H1 (cell line): ENCODE data around the gene EXTL2. TPM values are rescaled to one million over a fixed set of nuclear protein-coding genes. Genes with fewer than 3 reads are reported as not detected.

Experiments
- CTCF ChIA-PET: fragments of 300-600 bp; sonication (Branson Sonifier 250); formaldehyde crosslinking; loops from one replicate; lab custom pipeline; 2021; ENCODE audit not compliant: partially characterized antibody; lab: Charles Lee
- POLR2A ChIA-PET: fragments of 300-600 bp; sonication (Branson Sonifier 250); formaldehyde crosslinking; loops from one replicate; lab custom pipeline; 2021; ENCODE audit warnings: inconsistent platforms; ENCODE audit not compliant: partially characterized antibody; lab: Charles Lee
- DNase-seq, 2 experiments: peaks; one replicate each; pipeline versions ENCODE4 v3.0.0 to v3.0.0-alpha.2; 2010 to 2022; ENCODE audit warnings: low spot score in 2 of 2, low read depth in 1 of 2, mixed read lengths in 1 of 2
- FAIRE-seq: peaks from 2 replicates; lab custom pipeline; 2011; peaks lifted over from hg19 to GRCh38; lab: Jason Lieb, UNC
- H2AFZ ChIP-seq: 2 replicates; pipeline ENCODE4 v1.8.1; 2012; ENCODE audit warnings: low read length, inconsistent platforms
- H2AK5ac ChIP-seq: 2 replicates; pipeline ENCODE4 v1.6.1; 2013; ENCODE audit warnings: low read depth, low read length
- H2BK120ac ChIP-seq: replicated peaks from 2 replicates; pipeline ENCODE3; 2013; ENCODE audit warnings: low read depth, low read length, inconsistent platforms
- H2BK12ac ChIP-seq: 2 replicates; pipeline ENCODE4 v1.6.1; 2013; ENCODE audit warnings: low read depth, low read length
- H2BK15ac ChIP-seq: 2 replicates; pipeline ENCODE4 v1.6.1; 2013; ENCODE audit warnings: low read length
- H2BK20ac ChIP-seq: 2 replicates; pipeline ENCODE4 v1.6.1; 2013; ENCODE audit warnings: low read length
- H2BK5ac ChIP-seq: 2 replicates; pipeline ENCODE4 v1.6.1; 2013; ENCODE audit warnings: low read depth, low read length
- H3K14ac ChIP-seq: 2 replicates; pipeline ENCODE4 v1.6.1; 2013; ENCODE audit warnings: inconsistent platforms; ENCODE audit not compliant: insufficient read length
- H3K18ac ChIP-seq: 2 replicates; pipeline ENCODE4 v1.6.1; 2013; ENCODE audit warnings: low read length; ENCODE audit errors: extremely low read depth
- H3K23ac ChIP-seq: 2 replicates; pipeline ENCODE4 v1.6.1; 2013; ENCODE audit warnings: inconsistent platforms; ENCODE audit not compliant: insufficient read length
- H3K23me2 ChIP-seq: 2 replicates; pipeline ENCODE4 v1.6.1; 2013; ENCODE audit warnings: low read depth, low read length
- H3K27ac ChIP-seq: 2 replicates; pipeline ENCODE4 v1.6.1; 2011; ENCODE audit warnings: low read depth, low read length, inconsistent platforms
- H3K27me3 ChIP-seq, 4 experiments: replicated peaks in 1 of 4; 1 replicate in 1 of 4; 2 replicates in 3 of 4; pipeline versions ENCODE4 v1.6.1 to v1.8.1; 2011 to 2013; ENCODE audit warnings: low read length in 3 of 4, mild to moderate bottlenecking in 3 of 4, inconsistent platforms in 2 of 4, mixed read lengths in 2 of 4, moderate library complexity in 1 of 4; ENCODE audit not compliant: control insufficient read depth in 3 of 4, insufficient read depth in 3 of 4; ENCODE audit errors: extremely low read depth in 1 of 4
- H3K36me3 ChIP-seq, 4 experiments: 2 replicates each; pipeline versions ENCODE4 v1.6.1 to v1.8.1; 2011 to 2013; ENCODE audit warnings: mild to moderate bottlenecking in 4 of 4, low read length in 3 of 4, moderate library complexity in 2 of 4, control low read depth in 1 of 4, inconsistent platforms in 1 of 4; ENCODE audit not compliant: insufficient read depth in 4 of 4, control insufficient read depth in 2 of 4
- H3K4ac ChIP-seq: replicated peaks from 2 replicates; pipeline ENCODE3; 2013; ENCODE audit warnings: low read length, low read depth, mixed read lengths, inconsistent platforms; ENCODE audit not compliant: insufficient read length
- H3K4me1 ChIP-seq, 4 experiments: replicated peaks in 1 of 4; 1 replicate in 1 of 4; 2 replicates in 3 of 4; pipeline versions ENCODE4 v1.6.1 to v1.8.1; 2011 to 2013; ENCODE audit warnings: low read length in 3 of 4, inconsistent platforms in 2 of 4, mixed read lengths in 1 of 4; ENCODE audit not compliant: insufficient read depth in 4 of 4, control insufficient read depth in 3 of 4
- H3K4me2 ChIP-seq, 2 experiments: 2 replicates each; pipeline versions ENCODE4 v1.6.1 to v1.8.1; 2011 to 2013; ENCODE audit warnings: low read depth in 2 of 2, low read length in 2 of 2, control low read depth in 1 of 2, inconsistent platforms in 1 of 2, mild to moderate bottlenecking in 1 of 2; ENCODE audit not compliant: insufficient read depth in 1 of 2
- H3K4me3 ChIP-seq, 4 experiments: fragments of 200-600, 300-600 bp in 1 of 4; sonication (generic), shearing (Covaris generic), sonication (Bioruptor Twin) in 1 of 4; 2 replicates each; pipeline versions ENCODE4 v1.5.1 to v1.8.1; 2011 to 2016; ENCODE audit warnings: low read length in 4 of 4, low read depth in 3 of 4, control low read depth in 2 of 4, inconsistent platforms in 2 of 4, mild to moderate bottlenecking in 2 of 4, mixed read lengths in 1 of 4, moderate library complexity in 1 of 4; ENCODE audit not compliant: insufficient read depth in 2 of 4; ENCODE audit errors: extremely low read depth in 1 of 4
- H3K56ac ChIP-seq: replicated peaks from 2 replicates; pipeline ENCODE3; 2013; ENCODE audit warnings: low read depth, mild to moderate bottlenecking, mixed read lengths, low read length, inconsistent platforms; ENCODE audit not compliant: insufficient read length
- H3K79me1 ChIP-seq: 2 replicates; pipeline ENCODE4 v1.6.1; 2013; ENCODE audit warnings: low read depth, low read length, control low read depth
- H3K79me2 ChIP-seq, 2 experiments: 2 replicates each; pipeline versions ENCODE4 v1.6.1 to v1.8.1; 2012 to 2013; ENCODE audit warnings: low read length in 2 of 2, mild to moderate bottlenecking in 2 of 2, inconsistent platforms in 1 of 2; ENCODE audit not compliant: insufficient read depth in 2 of 2, control insufficient read depth in 1 of 2
- H3K9ac ChIP-seq, 4 experiments: replicated peaks in 1 of 4; 1 replicate in 1 of 4; 2 replicates in 3 of 4; pipeline versions ENCODE4 v1.6.1 to v1.8.1; 2011 to 2013; ENCODE audit warnings: low read depth in 3 of 4, low read length in 3 of 4, control low read depth in 2 of 4, mild to moderate bottlenecking in 2 of 4, moderate library complexity in 2 of 4, inconsistent platforms in 1 of 4; ENCODE audit errors: extremely low read depth in 1 of 4
- H3K9me3 ChIP-seq, 2 experiments: 2 replicates each; pipeline versions ENCODE4 v1.6.1 to v1.8.1; 2012 to 2013; ENCODE audit warnings: mild to moderate bottlenecking in 2 of 2, moderate library complexity in 2 of 2, control low read depth in 1 of 2, inconsistent platforms in 1 of 2, low read depth in 1 of 2, low read length in 1 of 2, mixed read lengths in 1 of 2; ENCODE audit not compliant: insufficient read depth in 2 of 2
- H4K20me1 ChIP-seq, 2 experiments: replicated peaks in 1 of 2; 2 replicates each; pipeline versions ENCODE3 to v1.8.1; 2011 to 2013; ENCODE audit warnings: inconsistent platforms in 2 of 2, low read length in 2 of 2, mild to moderate bottlenecking in 1 of 2; ENCODE audit not compliant: insufficient read depth in 2 of 2, control insufficient read depth in 1 of 2
- H4K5ac ChIP-seq: 2 replicates; pipeline ENCODE4 v1.6.1; 2013; ENCODE audit warnings: low read length, low read depth, mixed read lengths, inconsistent platforms; ENCODE audit not compliant: insufficient read length
- H4K8ac ChIP-seq: 2 replicates; pipeline ENCODE4 v1.8.0; 2013; ENCODE audit warnings: mild to moderate bottlenecking, moderate library complexity, low read length, inconsistent platforms; ENCODE audit not compliant: insufficient read depth; ENCODE audit errors: extremely low read depth
- H4K91ac ChIP-seq: replicated peaks from 2 replicates; pipeline ENCODE3; 2013; ENCODE audit warnings: low read length, mixed read lengths, inconsistent platforms; ENCODE audit not compliant: insufficient read length
- ATF3 ChIP-seq: IDR thresholded peaks from 2 replicates; pipeline ENCODE4 v1.6.1; 2011; ENCODE audit warnings: low read depth, mild to moderate bottlenecking, low read length; ENCODE audit not compliant: insufficient read depth
- CBX5 ChIP-seq: fragments of 300-800, 300-1000 bp; sonication (generic); IDR thresholded peaks from 2 replicates; pipeline ENCODE4 v1.7.1; 2016; ENCODE audit warnings: antibody characterized with exemption, low read length, low read depth
- CBX8 ChIP-seq: fragments of 300-800, 300-1000 bp; sonication (generic); IDR thresholded peaks from 2 replicates; pipeline ENCODE4 v1.7.1; 2016; ENCODE audit warnings: low read depth, low read length, borderline replicate concordance
- EP300 ChIP-seq, 2 experiments: IDR thresholded peaks; 1 replicate in 1 of 2; 2 replicates in 1 of 2; pipeline ENCODE4 v1.6.1; 2011 to 2012; ENCODE audit warnings: low read depth in 2 of 2, low read length in 2 of 2, mild to moderate bottlenecking in 2 of 2, borderline replicate concordance in 1 of 2, inconsistent platforms in 1 of 2, moderate library complexity in 1 of 2
- HDAC6 ChIP-seq: IDR thresholded peaks from one replicate; pipeline ENCODE4 v1.7.1; 2012; ENCODE audit warnings: low read depth, mild to moderate bottlenecking, inconsistent platforms, low read length, moderate library complexity
- KDM1A ChIP-seq: fragments of 200-600, 300-600 bp; sonication (generic); IDR thresholded peaks from 2 replicates; pipeline ENCODE4 v1.7.1; 2016; ENCODE audit warnings: mild to moderate bottlenecking, low read length, borderline replicate concordance
- NANOG ChIP-seq: IDR thresholded peaks from 2 replicates; pipeline ENCODE4 v1.6.1; 2011; ENCODE audit warnings: low read length, low read depth, mild to moderate bottlenecking, inconsistent platforms; ENCODE audit not compliant: insufficient read depth, poor library complexity, severe bottlenecking
- POLR2AphosphoS5 ChIP-seq: IDR thresholded peaks from 2 replicates; pipeline ENCODE4 v1.6.1; 2011; ENCODE audit warnings: low read depth, low read length
- RNF2 ChIP-seq: fragments of 200-900, 300-1000 bp; sonication (generic); IDR thresholded peaks from 2 replicates; pipeline ENCODE4 v1.7.1; 2016; ENCODE audit warnings: borderline replicate concordance, low read depth, mild to moderate bottlenecking, antibody characterized with exemption, low read length; ENCODE audit not compliant: poor library complexity, severe bottlenecking; ENCODE audit errors: missing control alignments
- SAP30 ChIP-seq: fragments of 300-600 bp; sonication (generic); IDR thresholded peaks from 2 replicates; pipeline ENCODE4 v1.7.1; 2012; ENCODE audit warnings: low read length, moderate library complexity, mild to moderate bottlenecking, inconsistent platforms; ENCODE audit not compliant: insufficient read depth, insufficient replicate concordance
- SIX5 ChIP-seq: IDR thresholded peaks from 2 replicates; pipeline ENCODE4 v1.6.1; 2011; ENCODE audit warnings: mild to moderate bottlenecking, low read depth, low read length
- SP2 ChIP-seq: IDR thresholded peaks from 2 replicates; pipeline ENCODE4 v1.6.1; 2012; ENCODE audit warnings: mild to moderate bottlenecking, low read length, inconsistent platforms
- SRF ChIP-seq: IDR thresholded peaks from 2 replicates; pipeline ENCODE4 v1.6.1; 2011; ENCODE audit warnings: mild to moderate bottlenecking, low read depth, low read length, moderate library complexity
- WGBS, 2 experiments: shearing (Covaris generic) in 1 of 2; methylation state at CpG; one replicate each; pipeline versions ENCODE4 v1.1.6 to v1.1.7; 2013 to 2015; ENCODE audit warnings: low lambda C conversion rate in 2 of 2, mixed read lengths in 2 of 2, inconsistent platforms in 1 of 2, low coverage in 1 of 2, missing lambda C conversion rate in 1 of 2; ENCODE audit not compliant: insufficient replicate concordance in 2 of 2, insufficient coverage in 1 of 2, insufficient read length in 1 of 2; ENCODE audit errors: extremely low coverage in 1 of 2, missing lambda C conversion rate in 1 of 2; 5-methylcytosine and 5-hydroxymethylcytosine counted together
- polyA plus RNA-seq, 7 experiments: library from polyadenylated mRNA; depleted of rRNA in 3 of 7; stranded (reverse) in 5 of 7; unstranded in 2 of 7; fragments of >200 nt in 5 of 7; fragments of 200-250 nt in 2 of 7; gene quantifications; 1 replicate in 5 of 7; 2 replicates in 1 of 7; 4 replicates in 1 of 7; pipeline versions ENCODE4 v1.2.1 to v1.2.3, GENCODE V29; 2011 to 2013; ENCODE audit warnings: missing spikeins in 2 of 7, mixed read lengths in 2 of 7
- total RNA-seq: library from RNA; stranded (reverse); fragmentation: NEBNext Ultra II Directional; extraction: Animal tissue kit (Norgen Biotek cat#: 25700); gene quantifications from 2 replicates; pipeline ENCODE4 v1.2.1, GENCODE V29; 2021

EXTL2 gene
- total and polyA plus RNA-seq, 2 of the 8 experiments (the other 6 are each of a cell fraction or from before 2014, with no cell fraction given): 27.1 to 54.7 TPM

GRCh38 chr1:100926240-100926639 is 31.6 kb upstream of the EXTL2 start:
- H4K8ac ChIP-seq: no peak overlapping the region
- no peak for FAIRE-seq
- H3K14ac ChIP-seq: no peak overlapping the region
- no peak overlapping the region for H3K27ac ChIP-seq
- no peaks in the 10 kb centered on the region for H3K79me2 ChIP-seq
- H4K5ac ChIP-seq: no peak overlapping the region
- no peaks in the 10 kb centered on the region for H3K9me3 ChIP-seq
- no peak overlapping the region for H2AFZ ChIP-seq
- H3K23ac ChIP-seq: no peak overlapping the region
- no peak overlapping the region for H2BK5ac ChIP-seq
- no peak overlapping the region for H3K4me2 ChIP-seq
- H3K4ac ChIP-seq: no peak overlapping the region
- ChIA-PET CTCF (interaction anchor here (0.6 to 1.1 kb wide), 3 partner anchors 49 to 580 kb away, joined by 3 read pairs; no protein-coding TSS in a partner anchor), POLR2A (no interaction called here)
- TF ChIP-seq POLR2AphosphoS5 (no peak), CBX8 (no peak), HDAC6 (no peak), EP300 (IDR thresholded peaks at IDR 0.05; ENCODE audit: borderline replicate concordance in 1 of 2, low read depth in 2 of 2, low read length in 2 of 2) (no peak), CBX5 (no peak), SIX5 (no peak), SP2 (no peak), SRF (no peak), NANOG (no peak), SAP30 (no peak), KDM1A (no peak), ATF3 (no peak), RNF2 (no peak)
- no peak overlapping the region for H3K9ac ChIP-seq
- H2BK20ac ChIP-seq: no peak overlapping the region
- 90% methylated on average over 2 of the region's 2 CpGs; no CpG with 5 or more reads in 1 of the 2 experiments for WGBS, 2 experiments
- no peak overlapping the region for H2AK5ac ChIP-seq
- H4K91ac ChIP-seq: no peak overlapping the region
- H3K4me1 ChIP-seq: no peaks in the 10 kb centered on the region
- no peaks in the 10 kb centered on the region for H3K23me2 ChIP-seq
- H2BK12ac ChIP-seq: no peak overlapping the region
- no peaks in the 10 kb centered on the region; the same call in 1 of the 2 replicates for H3K79me1 ChIP-seq
- no peaks in the 10 kb centered on the region for H3K27me3 ChIP-seq
- no peaks in the 10 kb centered on the region for H4K20me1 ChIP-seq
- no peak overlapping the region for H2BK15ac ChIP-seq
- H3K36me3 ChIP-seq: peaks cover 2 to 19% (median 5%) of the 10 kb centered on the region in 4 experiments; a peak in 3 of 8 replicates
- no peak overlapping the region for H2BK120ac ChIP-seq
- no peak overlapping the region for H3K56ac ChIP-seq
- no peak overlapping the region for H3K4me3 ChIP-seq
- no peak for DNase-seq
- no peak overlapping the region for H3K18ac ChIP-seq
